ENCODE data around the gene CD72.

The CD72 gene

GRCh38 chr9:35659340-35659739 is 41.1 kb upstream of the CD72 start (continued):
- TF ChIP-seq TSHZ1 (tag by site-specific recombination; IDR thresholded peaks at IDR 0.05; ENCODE audit: borderline replicate concordance) (no peak), ZNF513 (tag by site-specific recombination; IDR thresholded peaks at IDR 0.05) (no peak)

- Histone ChIP-seq H3K36me3 (ENCODE audit: control insufficient read depth in 2 of 2, insufficient read depth in 1 of 2, low read length in 2 of 2) (peaks cover 5 to 38% of the 10 kb centered on the region in 2 experiments), H3K27ac (ENCODE audit: extremely low read depth, low read depth, low read length) (peak overlapping the region; percentile 93), H3K4me1 (ENCODE audit: control insufficient read depth, insufficient read depth, low read length) (peaks cover 8% of the 10 kb centered on the region; the same call in 1 of the 2 replicates), H3K9me3 (ENCODE audit: control insufficient read depth, insufficient read depth, low read depth, low read length) (no peaks in the 10 kb centered on the region), H3K4me3 (ENCODE audit: low read depth, low read length) (peak overlapping the region; percentile 70)
- ChIA-PET CTCF (interaction anchor here (0.6 to 14.5 kb wide), 19 partner anchors 8 to 1563 kb away, joined by 3 to 157 read pairs (median 5); partner anchors contain the start of genes TLN1 and TPM2), POLR2A (interaction anchor here (0.6 to 4.3 kb wide), 15 partner anchors 12 to 586 kb away, joined by 3 to 41 read pairs (median 6); partner anchors contain the start of genes CA9, CREB3, FANCG and TLN1)
- TF ChIP-seq SP3 (tag by site-specific recombination; IDR thresholded peaks at IDR 0.05) (no peak), ZFP69B (tag by site-specific recombination; IDR thresholded peaks at IDR 0.05) (0 out of 2 replicates have a peak, but pooled peaks have one; percentile 47), ZXDB (tag by site-specific recombination; IDR thresholded peaks at IDR 0.05) (0 out of 2 replicates have a peak, but pooled peaks have one; percentile 3)
Measured at GRCh38 chr9:35658968-35659220, 40.7 kb upstream of the CD72 start.

GRCh38 chr9:35658137-35658967 is 40.1 kb upstream of the CD72 start, which contains the start of gene CCDC107:
Gene CCDC107 (plus strand): TSS chr9:35658292. CDS start chr9:35658380, 88 bp downstream.
- Histone ChIP-seq H3K9me3 (ENCODE audit: control insufficient read depth, insufficient read depth, low read depth, low read length) (no peaks in the 10 kb centered on the region), H3K27ac (ENCODE audit: extremely low read depth, low read depth, low read length) (peak within 1 kb of the TSS; percentile 93), H3K36me3 (ENCODE audit: control insufficient read depth in 2 of 2, insufficient read depth in 1 of 2, low read length in 2 of 2) (peaks cover 5 to 33% of the 10 kb centered on the region in 2 experiments), H3K4me1 (ENCODE audit: control insufficient read depth, insufficient read depth, low read length) (peaks cover 8% of the 10 kb centered on the region; the same call in 1 of the 2 replicates), H3K4me3 (ENCODE audit: low read depth, low read length) (peak within 1 kb of the TSS; percentile 70)
- ChIA-PET CTCF (interaction anchor here (0.6 to 14.5 kb wide), 21 partner anchors 9 to 1562 kb away, joined by 3 to 157 read pairs (median 5); partner anchors contain the start of genes TLN1 and TPM2), POLR2A (interaction anchor here (0.6 to 4.3 kb wide), 24 partner anchors 11 to 713 kb away, joined by 3 to 41 read pairs (median 4); partner anchors contain the start of genes ATOSB, CREB3, FANCG and GBA2)
- TF ChIP-seq ZNF837 (tag by site-specific recombination; IDR thresholded peaks at IDR 0.05): 0 out of 2 replicates have a peak, but pooled peaks have one; percentile 55
- 0 out of 2 replicates have a peak, but pooled peaks have one; percentile 58 for TF ChIP-seq ZEB2 (tag by site-specific recombination; IDR thresholded peaks at IDR 0.05)
- TF ChIP-seq ZNF266 (tag by site-specific recombination; IDR thresholded peaks at IDR 0.05; ENCODE audit: low read depth): no peak
- TF ChIP-seq ZNF175 (tag by site-specific recombination; IDR thresholded peaks at IDR 0.05): no peak
- no peak for TF ChIP-seq ZNF366 (tag by site-specific recombination; conservative IDR thresholded peaks at IDR 0.05)
- TF ChIP-seq ZBTB6 (tag by site-specific recombination; IDR thresholded peaks at IDR 0.05): peak; percentile 90
- peak; percentile 83 for TF ChIP-seq YY1 (tag by site-specific recombination; IDR thresholded peaks at IDR 0.05)
- TF ChIP-seq ZBTB7A (tag by site-specific recombination; IDR thresholded peaks at IDR 0.05; ENCODE audit: low read depth): 0 out of 2 replicates have a peak, but pooled peaks have one; percentile 38
- peak; percentile 76; the same call in 1 of the 2 replicates for TF ChIP-seq ZNF777 (tag by site-specific recombination; IDR thresholded peaks at IDR 0.05; ENCODE audit: borderline replicate concordance)
- peak; percentile 31; the same call in 1 of the 2 replicates for TF ChIP-seq ZNF692 (tag by site-specific recombination; IDR thresholded peaks at IDR 0.05)
- no peak for TF ChIP-seq ZNF626 (tag by site-specific recombination; IDR thresholded peaks at IDR 0.05)
- no peak for TF ChIP-seq ZNF510 (tag by site-specific recombination; IDR thresholded peaks at IDR 0.05; ENCODE audit: insufficient replicate concordance)
- no peak for TF ChIP-seq HOXD13 (CRISPR knock-in tag; IDR thresholded peaks at IDR 0.05; ENCODE audit: borderline replicate concordance)
- 0 out of 2 replicates have a peak, but pooled peaks have one; percentile 61 for TF ChIP-seq ZNF664 (tag by site-specific recombination; IDR thresholded peaks at IDR 0.05)
- TF ChIP-seq ZNF221 (tag by site-specific recombination; IDR thresholded peaks at IDR 0.05; ENCODE audit: borderline replicate concordance): no peak
- TF ChIP-seq OVOL3 (tag by site-specific recombination; IDR thresholded peaks at IDR 0.05): no peak
- TF ChIP-seq ZNF112 (tag by site-specific recombination; IDR thresholded peaks at IDR 0.05): no peak
- peak; percentile 60 for TF ChIP-seq ZBTB8A (tag by site-specific recombination; IDR thresholded peaks at IDR 0.05)
- no peak for TF ChIP-seq ZNF416 (tag by site-specific recombination; IDR thresholded peaks at IDR 0.05)
- no peak for TF ChIP-seq ZNF146 (tag by site-specific recombination; IDR thresholded peaks at IDR 0.05)

All from HEK293 (cell line).